Measurements from ENCODE around the gene DIAPH2. TPM values are rescaled to one million over a fixed set of nuclear protein-coding genes. Genes with fewer than 3 reads are reported as not detected.

DIAPH2 gene
- total and polyA plus RNA-seq, 9 donors = 5.2 to 15.8 (median 8.9) TPM

- no peak for DNase-seq
- Histone ChIP-seq H3K27me3 (ENCODE audit: control insufficient read depth, insufficient read depth, low read length) (no peaks in the 10 kb centered on the region), H3K36me3 (ENCODE audit: control insufficient read depth, insufficient read depth, low read length) (no peaks in the 10 kb centered on the region), H3K9me3 (replicated peaks; ENCODE audit: control insufficient read depth, low read depth, low read length) (no peaks in the 10 kb centered on the region), H3K4me3 (ENCODE audit: low read length) (no peak overlapping the region), H3K27ac (ENCODE audit: low read length) (no peak overlapping the region), H3K4me1 (ENCODE audit: control insufficient read depth, insufficient read depth, low read length) (no peaks in the 10 kb centered on the region)
- 51% methylated on average over 2 of the region's 4 CpGs for WGBS (ENCODE audit: insufficient coverage)
Measured at GRCh38 chrX:97060020-97060419, 375.4 kb downstream of the DIAPH2 start.

DNA sequence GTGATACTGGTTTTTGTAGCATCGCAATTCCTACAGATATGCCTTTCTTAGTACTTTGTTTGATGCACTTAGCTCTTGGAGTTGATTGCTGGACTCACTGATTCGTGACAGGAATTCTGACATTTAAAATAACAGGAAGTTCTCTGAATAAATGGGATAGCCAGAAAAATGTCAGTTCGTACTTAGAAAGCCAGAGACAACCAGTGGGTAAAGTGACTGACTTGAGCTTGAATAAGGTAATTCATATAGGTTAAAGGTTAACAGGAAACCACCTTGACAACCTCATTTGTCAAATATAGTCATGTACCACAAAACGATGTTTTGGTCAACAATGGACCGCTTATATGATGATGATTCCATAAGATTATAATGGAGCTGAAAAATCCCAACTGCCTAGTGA lies 380.4 kb downstream of the DIAPH2 start:
- no peaks in the 10 kb centered on the region for H3K27me3 ChIP-seq (ENCODE audit: control insufficient read depth, insufficient read depth, low read length)
- no peaks in the 10 kb centered on the region for H3K36me3 ChIP-seq (ENCODE audit: control insufficient read depth, insufficient read depth, low read length)
- no peak for DNase-seq
- WGBS (ENCODE audit: insufficient coverage) = 60% methylated on average over 1 of the region's 5 CpGs
- H3K4me1 ChIP-seq (ENCODE audit: control insufficient read depth, insufficient read depth, low read length) = no peaks in the 10 kb centered on the region
- H3K4me3 ChIP-seq (ENCODE audit: low read length) = no peak overlapping the region
- no peaks in the 10 kb centered on the region for H3K9me3 ChIP-seq (replicated peaks; ENCODE audit: control insufficient read depth, low read depth, low read length)
- no peak overlapping the region for H3K27ac ChIP-seq (ENCODE audit: low read length)

GRCh38 chrX:97065973-97066372 lies 381.3 kb downstream of the DIAPH2 start:
- Histone ChIP-seq H3K4me3 (ENCODE audit: low read length) (no peak overlapping the region), H3K27me3 (ENCODE audit: control insufficient read depth, insufficient read depth, low read length) (no peaks in the 10 kb centered on the region), H3K9me3 (replicated peaks; ENCODE audit: control insufficient read depth, low read depth, low read length) (no peaks in the 10 kb centered on the region), H3K36me3 (ENCODE audit: control insufficient read depth, insufficient read depth, low read length) (no peaks in the 10 kb centered on the region), H3K4me1 (ENCODE audit: control insufficient read depth, insufficient read depth, low read length) (no peaks in the 10 kb centered on the region), H3K27ac (ENCODE audit: low read length) (no peak overlapping the region)
- DNase-seq = no peak

- H3K27me3 ChIP-seq (ENCODE audit: control insufficient read depth, insufficient read depth, low read length) = no peaks in the 10 kb centered on the region
- H3K36me3 ChIP-seq (ENCODE audit: control insufficient read depth, insufficient read depth, low read length) = no peaks in the 10 kb centered on the region
- no CpG with 5 or more reads among the region's 3 CpGs for WGBS (ENCODE audit: insufficient coverage)
- no peak for DNase-seq
- no peak overlapping the region for H3K27ac ChIP-seq (ENCODE audit: low read length)
- H3K4me3 ChIP-seq (ENCODE audit: low read length) = no peak overlapping the region
- H3K4me1 ChIP-seq (ENCODE audit: control insufficient read depth, insufficient read depth, low read length) = no peaks in the 10 kb centered on the region
- no peaks in the 10 kb centered on the region for H3K9me3 ChIP-seq (replicated peaks; ENCODE audit: control insufficient read depth, low read depth, low read length)
Measured at GRCh38 chrX:97066381-97066780, 381.7 kb downstream of the DIAPH2 start.

DNA sequence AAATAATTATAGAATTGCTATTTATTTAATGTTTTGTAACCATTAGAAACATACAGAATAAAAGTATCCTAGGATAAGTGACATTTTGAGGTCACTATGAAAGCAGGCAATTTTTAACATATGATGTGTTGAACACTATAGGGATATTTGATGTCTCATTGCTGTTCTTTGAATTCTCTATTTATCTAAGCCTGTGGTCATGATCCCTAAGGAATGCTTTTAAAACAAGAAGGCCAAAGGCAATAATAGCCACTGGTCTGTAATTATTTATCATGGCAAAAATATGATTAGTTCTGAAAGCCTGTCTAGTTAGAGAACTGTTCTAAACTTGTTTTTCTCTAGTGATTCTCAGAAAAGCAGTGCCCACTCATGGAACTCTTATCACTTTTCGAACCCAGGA lies 385.7 kb downstream of the DIAPH2 start:
- no CpG with 5 or more reads among the region's 1 CpG for whole genome bisulfite sequencing (ENCODE audit: insufficient coverage)
- no peaks in the 10 kb centered on the region for H3K27me3 ChIP-seq (ENCODE audit: control insufficient read depth, insufficient read depth, low read length)
- no peak overlapping the region for H3K4me3 ChIP-seq (ENCODE audit: low read length)
- H3K27ac ChIP-seq (ENCODE audit: low read length) = no peak overlapping the region
- no peaks in the 10 kb centered on the region for H3K9me3 ChIP-seq (replicated peaks; ENCODE audit: control insufficient read depth, low read depth, low read length)
- H3K36me3 ChIP-seq (ENCODE audit: control insufficient read depth, insufficient read depth, low read length) = no peaks in the 10 kb centered on the region
- no peak for DNase-seq
- no peaks in the 10 kb centered on the region for H3K4me1 ChIP-seq (ENCODE audit: control insufficient read depth, insufficient read depth, low read length)

GRCh38 chrX:97074400-97074799 lies 389.8 kb downstream of the DIAPH2 start:
- Histone ChIP-seq H3K36me3 (ENCODE audit: control insufficient read depth, insufficient read depth, low read length) (no peaks in the 10 kb centered on the region), H3K27me3 (ENCODE audit: control insufficient read depth, insufficient read depth, low read length) (no peaks in the 10 kb centered on the region), H3K4me3 (ENCODE audit: low read length) (no peak overlapping the region), H3K4me1 (ENCODE audit: control insufficient read depth, insufficient read depth, low read length) (no peaks in the 10 kb centered on the region), H3K9me3 (replicated peaks; ENCODE audit: control insufficient read depth, low read depth, low read length) (no peaks in the 10 kb centered on the region), H3K27ac (ENCODE audit: low read length) (no peak overlapping the region)
- peak; percentile 10 for DNase-seq

GRCh38 chrX:97089116-97089515 lies 404.5 kb downstream of the DIAPH2 start:
- no peaks in the 10 kb centered on the region for H3K36me3 ChIP-seq (ENCODE audit: control insufficient read depth, insufficient read depth, low read length)
- 100% methylated on average over 1 of the region's 1 CpG for whole genome bisulfite sequencing (ENCODE audit: insufficient coverage)
- H3K4me1 ChIP-seq (ENCODE audit: control insufficient read depth, insufficient read depth, low read length) = no peaks in the 10 kb centered on the region
- no peak overlapping the region for H3K4me3 ChIP-seq (ENCODE audit: low read length)
- no peak for DNase-seq
- H3K27ac ChIP-seq (ENCODE audit: low read length) = no peak overlapping the region
- no peaks in the 10 kb centered on the region for H3K9me3 ChIP-seq (replicated peaks; ENCODE audit: control insufficient read depth, low read depth, low read length)
- H3K27me3 ChIP-seq (ENCODE audit: control insufficient read depth, insufficient read depth, low read length) = peaks cover 7% of the 10 kb centered on the region

DNA sequence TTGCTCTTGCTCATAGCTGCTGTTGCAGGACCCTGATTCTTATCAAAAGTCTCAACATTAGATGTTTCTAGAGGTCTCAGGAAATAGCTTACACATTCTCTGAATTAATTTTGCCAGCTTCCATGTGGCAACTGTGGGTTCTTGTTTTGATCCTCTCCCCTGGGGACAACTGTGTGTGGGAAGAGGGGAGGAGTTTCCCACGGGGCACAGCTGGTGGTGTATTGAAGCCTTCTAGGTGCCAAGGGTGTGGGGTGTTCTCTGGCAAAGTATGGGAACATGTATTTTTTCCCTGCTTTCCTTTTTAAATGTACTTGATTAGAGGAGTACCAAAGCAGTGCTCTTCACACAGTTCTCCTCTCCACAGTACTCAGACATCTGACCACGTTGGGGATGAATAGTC lies 411.7 kb downstream of the DIAPH2 start:
- H3K9me3 ChIP-seq (replicated peaks; ENCODE audit: control insufficient read depth, low read depth, low read length) = no peaks in the 10 kb centered on the region
- peaks cover 3% of the 10 kb centered on the region for H3K27me3 ChIP-seq (ENCODE audit: control insufficient read depth, insufficient read depth, low read length)
- H3K27ac ChIP-seq (ENCODE audit: low read length) = no peak overlapping the region
- H3K4me1 ChIP-seq (ENCODE audit: control insufficient read depth, insufficient read depth, low read length) = no peaks in the 10 kb centered on the region
- no peak overlapping the region for H3K4me3 ChIP-seq (ENCODE audit: low read length)
- DNase-seq = no peak
- WGBS (ENCODE audit: insufficient coverage) = 0% methylated on average over 1 of the region's 2 CpGs
- H3K36me3 ChIP-seq (ENCODE audit: control insufficient read depth, insufficient read depth, low read length) = no peaks in the 10 kb centered on the region

GRCh38 chrX:97102938-97103337 lies 418.3 kb downstream of the DIAPH2 start:
- Histone ChIP-seq H3K4me1 (ENCODE audit: control insufficient read depth, insufficient read depth, low read length) (no peaks in the 10 kb centered on the region), H3K27me3 (ENCODE audit: control insufficient read depth, insufficient read depth, low read length) (peaks cover 3% of the 10 kb centered on the region), H3K4me3 (ENCODE audit: low read length) (no peak overlapping the region), H3K9me3 (replicated peaks; ENCODE audit: control insufficient read depth, low read depth, low read length) (no peaks in the 10 kb centered on the region), H3K27ac (ENCODE audit: low read length) (no peak overlapping the region), H3K36me3 (ENCODE audit: control insufficient read depth, insufficient read depth, low read length) (no peaks in the 10 kb centered on the region)
- DNase-seq = no peak

DNA sequence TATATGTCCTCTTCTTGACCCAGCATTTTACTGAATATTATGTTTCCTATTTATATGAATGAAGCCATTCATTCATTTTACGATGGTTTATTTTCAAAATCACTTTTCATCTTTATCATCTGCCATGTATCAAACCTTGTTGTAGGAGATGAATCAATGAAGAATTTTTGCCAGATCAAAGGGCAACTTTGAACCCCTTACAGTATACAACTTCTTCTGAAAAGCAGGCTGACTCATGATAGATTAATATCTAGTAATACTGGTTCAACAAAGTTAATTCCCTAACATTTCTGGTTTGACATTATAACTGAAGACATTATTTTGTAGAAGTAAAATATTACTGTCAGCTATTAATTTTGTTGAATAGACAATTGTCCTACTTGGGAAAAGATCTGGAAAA lies 425.1 kb downstream of the DIAPH2 start:
- no CpG with 5 or more reads among the region's 1 CpG for WGBS (ENCODE audit: insufficient coverage)
- no peaks in the 10 kb centered on the region for H3K4me1 ChIP-seq (ENCODE audit: control insufficient read depth, insufficient read depth, low read length)
- no peaks in the 10 kb centered on the region for H3K9me3 ChIP-seq (replicated peaks; ENCODE audit: control insufficient read depth, low read depth, low read length)
- H3K4me3 ChIP-seq (ENCODE audit: low read length) = no peak overlapping the region
- no peak overlapping the region for H3K27ac ChIP-seq (ENCODE audit: low read length)
- DNase-seq = no peak
- H3K27me3 ChIP-seq (ENCODE audit: control insufficient read depth, insufficient read depth, low read length) = peaks cover 2% of the 10 kb centered on the region
- no peaks in the 10 kb centered on the region for H3K36me3 ChIP-seq (ENCODE audit: control insufficient read depth, insufficient read depth, low read length)

- Histone ChIP-seq H3K27ac (ENCODE audit: low read length) (no peak overlapping the region), H3K4me3 (ENCODE audit: low read length) (no peak overlapping the region), H3K27me3 (ENCODE audit: control insufficient read depth, insufficient read depth, low read length) (peaks cover 8% of the 10 kb centered on the region), H3K9me3 (replicated peaks; ENCODE audit: control insufficient read depth, low read depth, low read length) (no peaks in the 10 kb centered on the region), H3K36me3 (ENCODE audit: control insufficient read depth, insufficient read depth, low read length) (no peaks in the 10 kb centered on the region), H3K4me1 (ENCODE audit: control insufficient read depth, insufficient read depth, low read length) (no peaks in the 10 kb centered on the region)
- no peak for DNase-seq
Measured at GRCh38 chrX:97117572-97117971, 432.9 kb downstream of the DIAPH2 start.
